Vagina (tissue), 2 donors: ENCODE measurements around the gene FSHB. TPM values are rescaled to one million over a fixed set of nuclear protein-coding genes. Genes with fewer than 3 reads are reported as not detected.
"Not testable (repeated sequence)": the region's sequence is repeated elsewhere in the genome, so short reads cannot be mapped to it uniquely, and the experiment has no call there.

ENCODE experiments used
- DNase-seq, 2 donors: peaks; one replicate each; pipeline ENCODE4 v3.0.0-alpha.2; 2017; ENCODE audit errors: extremely low spot score in 2 of 2
- H3K27ac ChIP-seq: fragments of 200-600 bp; sonication (generic); one replicate; pipeline ENCODE4 v1.5.1; 2019
- H3K27me3 ChIP-seq: fragments of 200-600 bp; sonication (generic); one replicate; pipeline ENCODE4 v1.5.1; 2019
- H3K36me3 ChIP-seq, 2 donors: fragments of 200-600 bp; sonication (generic); one replicate each; pipeline ENCODE4 v1.5.1; 2017 to 2019
- H3K4me1 ChIP-seq: fragments of 200-600 bp; sonication (generic); one replicate; pipeline ENCODE4 v1.5.1; 2019
- H3K4me3 ChIP-seq, 2 donors: fragments of 200-600 bp; sonication (generic); 1 replicate in 1 of 2; 2 replicates in 1 of 2; pipeline ENCODE4 v1.5.1; 2016 to 2019
- H3K9me3 ChIP-seq: fragments of 200-600 bp; sonication (generic); one replicate; pipeline ENCODE4 v1.5.1; 2019
- CTCF ChIP-seq, 3 experiments: fragments of 450-650 bp in 2 of 3; fragments of 200-600 bp in 1 of 3; sonication (generic) in 1 of 3; IDR thresholded peaks; one replicate each; pipeline ENCODE4 v1.5.1; 2017 to 2019; ENCODE audit warnings: antibody characterized with exemption in 3 of 3, mild to moderate bottlenecking in 2 of 3, moderate library complexity in 2 of 3
- POLR2A ChIP-seq, 2 donors: fragments of 450-650 bp; IDR thresholded peaks; one replicate each; pipeline ENCODE4 v1.6.1; 2017; ENCODE audit warnings: antibody characterized with exemption in 2 of 2, mild to moderate bottlenecking in 2 of 2, moderate library complexity in 2 of 2
- POLR2AphosphoS5 ChIP-seq, 2 donors: sonication (generic); formaldehyde crosslinking; IDR thresholded peaks; one replicate each; pipeline ENCODE4 v1.9.0; 2017; ENCODE audit warnings: antibody characterized with exemption in 2 of 2, mild to moderate bottlenecking in 2 of 2, low read depth in 1 of 2; ENCODE audit not compliant: insufficient read depth in 1 of 2
- intact Hi-C: fragments of 100-400 bp; cut with DNase I; formaldehyde crosslinking; loops from one replicate; pipeline ENCODE4 v1.15.1; 2023
- total RNA-seq: library from RNA; depleted of rRNA; stranded (reverse); fragments of >200 nt; gene quantifications from one replicate; pipeline ENCODE4 v1.2.3, GENCODE V29; 2016

Gene FSHB
- total RNA-seq, result not detected

GRCh38 chr11:30230714-30231113 lies at the start of gene FSHB:
Gene FSHB (plus strand): TSS chr11:30231014. CDS start chr11:30231903, 889 bp downstream.
- H3K9me3 ChIP-seq, result no peaks in the 10 kb centered on the region
- H3K4me1 ChIP-seq, result no peaks in the 10 kb centered on the region
- no peak for TF ChIP-seq POLR2AphosphoS5 (IDR thresholded peaks at IDR 0.05; ENCODE audit: insufficient read depth in 1 of 2, low read depth in 1 of 2)
- no peak for TF ChIP-seq CTCF (IDR thresholded peaks at IDR 0.05)
- TF ChIP-seq POLR2A (IDR thresholded peaks at IDR 0.05), result no peak
- no peaks in the 10 kb centered on the region for H3K27me3 ChIP-seq
- no peaks in the 10 kb centered on the region for H3K36me3 ChIP-seq
- DNase-seq, result no peak
- intact Hi-C loops, result no loop called here
- H3K27ac ChIP-seq, result no peak within 1 kb of the TSS
- no peak within 1 kb of the TSS for H3K4me3 ChIP-seq

- no peaks in the 10 kb centered on the region for H3K9me3 ChIP-seq
- H3K4me3 ChIP-seq, result no peak overlapping the region
- no peak for DNase-seq
- no peaks in the 10 kb centered on the region for H3K36me3 ChIP-seq
- H3K4me1 ChIP-seq, result no peaks in the 10 kb centered on the region
- H3K27me3 ChIP-seq, result no peaks in the 10 kb centered on the region
- no peak overlapping the region for H3K27ac ChIP-seq
- TF ChIP-seq CTCF (IDR thresholded peaks at IDR 0.05) (no peak), POLR2A (IDR thresholded peaks at IDR 0.05) (no peak)
- intact Hi-C loops, result no loop called here
These were observed 44.1 kb upstream of the FSHB start for GRCh38 chr11:30186748-30187147.

GRCh38 chr11:30192620-30193019 lies 38.2 kb upstream of the FSHB start:
- no peaks in the 10 kb centered on the region for H3K4me1 ChIP-seq
- intact Hi-C loops, result loop anchor here (10.0 kb wide), 1 partner anchor 58 kb away; no protein-coding TSS in a partner anchor
- DNase-seq, result no peak
- no peak overlapping the region for H3K4me3 ChIP-seq
- no peak overlapping the region for H3K27ac ChIP-seq
- no peaks in the 10 kb centered on the region for H3K36me3 ChIP-seq
- no peak for TF ChIP-seq POLR2A (IDR thresholded peaks at IDR 0.05)
- no peak for TF ChIP-seq CTCF (IDR thresholded peaks at IDR 0.05)
- no peak for TF ChIP-seq POLR2AphosphoS5 (IDR thresholded peaks at IDR 0.05; ENCODE audit: insufficient read depth in 1 of 2, low read depth in 1 of 2)
- no peaks in the 10 kb centered on the region for H3K27me3 ChIP-seq
- H3K9me3 ChIP-seq, result no peaks in the 10 kb centered on the region

DNA sequence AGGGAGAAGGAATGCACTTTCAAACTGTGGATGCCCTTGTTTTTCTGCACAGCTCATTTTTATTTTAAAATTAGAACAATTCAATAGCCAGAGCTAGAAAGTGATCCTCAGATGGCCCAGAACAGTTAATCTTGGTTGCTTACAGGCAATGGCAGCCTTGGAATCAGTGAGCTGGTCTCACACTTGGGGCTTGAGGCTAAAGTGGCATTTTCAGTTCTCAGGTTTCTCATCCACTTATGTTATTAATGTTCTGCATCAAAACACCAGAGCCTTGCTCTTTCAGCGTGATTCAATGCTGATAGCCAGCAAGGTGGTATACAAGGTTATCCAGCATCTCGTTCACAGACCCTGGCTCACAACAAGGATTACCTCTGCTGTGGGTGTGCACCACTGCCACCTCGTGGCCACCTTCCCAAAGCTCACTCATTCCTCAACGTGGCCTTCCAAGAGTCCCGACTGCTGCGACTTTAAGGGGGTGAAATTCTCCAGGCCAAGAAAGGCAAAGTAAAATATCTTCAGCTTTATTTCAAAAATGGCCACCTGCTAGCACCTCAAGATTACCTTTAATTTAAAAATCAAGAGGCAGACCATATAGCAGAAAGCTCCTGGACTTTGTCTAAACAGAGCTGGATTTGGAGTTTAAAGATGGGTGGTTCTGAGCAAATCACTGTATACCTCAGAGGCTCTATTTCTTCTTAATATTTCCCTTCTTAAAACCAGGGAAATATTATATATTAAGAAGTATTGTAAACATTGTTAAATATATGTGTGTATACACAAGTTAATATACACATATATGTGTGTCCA lies 34.2 kb upstream of the FSHB start:
- no peak overlapping the region for H3K4me3 ChIP-seq
- no peaks in the 10 kb centered on the region for H3K27me3 ChIP-seq
- TF ChIP-seq CTCF (IDR thresholded peaks at IDR 0.05) (peak in 2 of 3 experiments; percentile 25 to 47), POLR2A (IDR thresholded peaks at IDR 0.05) (no peak)
- intact Hi-C loops, result loop anchor here (10.0 kb wide), 1 partner anchor 62 kb away; no protein-coding TSS in a partner anchor
- no peaks in the 10 kb centered on the region for H3K9me3 ChIP-seq
- no peaks in the 10 kb centered on the region for H3K4me1 ChIP-seq
- DNase-seq, result no peak
- no peak overlapping the region for H3K27ac ChIP-seq
- no peaks in the 10 kb centered on the region for H3K36me3 ChIP-seq

GRCh38 chr11:30197869-30198268 lies 32.9 kb upstream of the FSHB start:
- H3K27ac ChIP-seq, result no peak overlapping the region
- no peaks in the 10 kb centered on the region for H3K9me3 ChIP-seq
- no peaks in the 10 kb centered on the region for H3K27me3 ChIP-seq
- no peaks in the 10 kb centered on the region for H3K4me1 ChIP-seq
- intact Hi-C loops, result loop anchor here (10.0 kb wide), 1 partner anchor 63 kb away; no protein-coding TSS in a partner anchor
- no peak overlapping the region for H3K4me3 ChIP-seq
- H3K36me3 ChIP-seq, result no peaks in the 10 kb centered on the region
- DNase-seq, result no peak
- TF ChIP-seq CTCF (IDR thresholded peaks at IDR 0.05), result no peak
- TF ChIP-seq POLR2AphosphoS5 (IDR thresholded peaks at IDR 0.05; ENCODE audit: insufficient read depth in 1 of 2, low read depth in 1 of 2), result no peak
- TF ChIP-seq POLR2A (IDR thresholded peaks at IDR 0.05), result no peak

DNA sequence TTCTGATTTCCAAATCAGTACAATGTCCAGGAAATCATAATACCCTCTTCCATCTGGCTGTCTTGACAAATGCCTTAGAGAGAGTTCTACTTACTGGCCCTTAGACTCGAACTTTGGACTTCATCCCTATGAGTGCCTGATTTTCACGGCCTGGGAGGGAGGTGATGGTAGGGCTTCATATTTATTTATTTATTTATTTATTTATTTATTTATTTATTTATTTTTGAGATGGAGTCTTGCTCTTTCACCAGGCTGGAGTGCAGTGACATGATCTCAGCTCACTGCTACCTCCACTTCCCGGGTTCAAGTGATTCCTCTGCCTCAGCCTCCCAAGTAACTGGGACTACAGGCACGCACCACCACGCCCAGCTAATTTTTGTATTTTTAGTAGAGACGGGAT lies 27.8 kb upstream of the FSHB start:
- H3K36me3 ChIP-seq, intact Hi-C loops, H3K4me1 ChIP-seq, H3K9me3 ChIP-seq, DNase-seq, H3K27me3 ChIP-seq, H3K27ac ChIP-seq, H3K4me3 ChIP-seq: not testable (repeated sequence)
